AG09309 (cell line): ENCODE results near the gene IFNG-AS1.

Experiments
- DNase-seq: peaks from one replicate; pipeline ENCODE4 v3.0.0-alpha.2; 2010; ENCODE audit warnings: low read depth
- H3K4me3 ChIP-seq: 2 replicates; pipeline ENCODE4 v1.5.1; 2011; ENCODE audit warnings: mild to moderate bottlenecking, low read depth, low read length, moderate library complexity; ENCODE audit not compliant: control insufficient read depth
- CTCF ChIP-seq: IDR thresholded peaks from 2 replicates; pipeline ENCODE4 v1.5.1; 2011; ENCODE audit warnings: mild to moderate bottlenecking, low read depth, low read length, inconsistent platforms; ENCODE audit not compliant: insufficient read depth, control insufficient read depth; ENCODE audit errors: missing control alignments

Gene IFNG-AS1

GRCh38 chr12:67989184-67989920 is at the start of gene IFNG-AS1:
TSS of gene IFNG-AS1 (plus strand) at chr12:67989447.
- DNase-seq, result no peak
- H3K4me3 ChIP-seq, result no peak within 1 kb of the TSS
- no peak for TF ChIP-seq CTCF

GRCh38 chr12:67939611-67940010 is 49.6 kb upstream of the IFNG-AS1 start:
- no peak for TF ChIP-seq CTCF
- DNase-seq, result no peak
- no peak overlapping the region for H3K4me3 ChIP-seq

- peak; percentile 21 for DNase-seq
- no peak overlapping the region for H3K4me3 ChIP-seq
- TF ChIP-seq CTCF, result no peak
Measured at GRCh38 chr12:67940780-67941243, 48.4 kb upstream of the IFNG-AS1 start.

GRCh38 chr12:67942724-67943123 is 46.5 kb upstream of the IFNG-AS1 start:
- no peak for DNase-seq
- no peak overlapping the region for H3K4me3 ChIP-seq
- no peak for TF ChIP-seq CTCF

- H3K4me3 ChIP-seq, result no peak overlapping the region
- DNase-seq, result peak; percentile 51
- peak; percentile 56 for TF ChIP-seq CTCF
Measured at GRCh38 chr12:67943141-67943892, 45.9 kb upstream of the IFNG-AS1 start.

GRCh38 chr12:67944093-67944492 is 45.2 kb upstream of the IFNG-AS1 start:
- no peak overlapping the region for H3K4me3 ChIP-seq
- no peak for TF ChIP-seq CTCF
- no peak for DNase-seq
